Activated naive CD4-positive, alpha-beta T cell treated with anti-CD3 and anti-CD28 coated beads, Interleukin-2, amount 50 U/mL, for 72 hours (primary cell): ENCODE data around the gene EYS. TPM values are rescaled to one million over a fixed set of nuclear protein-coding genes. Genes with fewer than 3 reads are reported as not detected.

Experiments
- ATAC-seq, 2 donors: fragments of 150-1000 bp; cut with Tn5 transposase; 2 replicates each; pipeline ENCODE4 v1.10.0; 2021; ENCODE audit warnings: mild to moderate bottlenecking in 2 of 2, moderate library complexity in 2 of 2
- DNase-seq, 2 donors: peaks; one replicate each; pipeline ENCODE4 v3.0.0; 2021 to 2022; ENCODE audit warnings: low spot score in 2 of 2
- H3K27ac Mint-ChIP-seq, 2 donors: one replicate each; pipeline ENCODE4 v1.8.0; 2022; ENCODE audit warnings: mild to moderate bottlenecking in 2 of 2, mixed read lengths in 2 of 2
- H3K36me3 Mint-ChIP-seq, 2 donors: one replicate each; pipeline ENCODE4 v1.8.0; 2022; ENCODE audit warnings: mixed read lengths in 2 of 2
- H3K9me3 Mint-ChIP-seq, 2 donors: one replicate each; pipeline ENCODE4 v1.8.0; 2022; ENCODE audit warnings: mixed read lengths in 2 of 2
- total RNA-seq, 2 donors: library from RNA; stranded (reverse); gene quantifications; one replicate each; pipeline ENCODE4 v1.2.3, GENCODE V29; 2022

EYS gene
- total RNA-seq: not detected

GRCh38 chr6:65707126-65707826 lies at the start of gene EYS:
Gene EYS (minus strand): TSS chr6:65707226. CDS start chr6:65495410, 211,816 bp downstream.
- ATAC-seq: no peak
- Mint-ChIP-seq H3K36me3 (no peaks in the 10 kb centered on the region), H3K9me3 (peaks cover 10% of the 10 kb centered on the region in 2 donors), H3K27ac (no peak within 1 kb of the TSS)
- DNase-seq: no peak

DNA sequence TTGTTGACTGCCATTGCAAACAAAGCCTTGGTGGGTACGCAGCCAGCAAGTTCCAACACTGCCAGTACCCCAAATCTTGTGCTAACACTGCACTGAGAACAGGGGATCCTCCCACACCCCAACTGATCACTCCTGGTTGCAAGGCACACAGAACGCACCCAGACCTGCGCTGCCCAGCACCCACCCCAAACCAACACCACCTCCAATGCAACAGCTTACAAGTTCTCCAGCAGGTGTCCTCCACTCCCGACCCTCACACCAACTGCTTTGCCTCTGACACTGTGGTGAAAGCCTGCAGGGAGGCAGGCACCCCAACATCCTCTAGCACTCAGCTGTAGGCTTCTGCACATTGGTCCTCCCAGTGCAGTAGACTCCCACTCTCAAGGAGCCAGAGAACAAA lies 39.3 kb upstream of the EYS start:
- Mint-ChIP-seq H3K36me3 (peaks cover 8 to 26% of the 10 kb centered on the region in 2 donors), H3K9me3 (peaks cover 21 to 46% of the 10 kb centered on the region in 2 donors), H3K27ac (no peak overlapping the region)
- no peak for DNase-seq
- no peak for ATAC-seq

DNA sequence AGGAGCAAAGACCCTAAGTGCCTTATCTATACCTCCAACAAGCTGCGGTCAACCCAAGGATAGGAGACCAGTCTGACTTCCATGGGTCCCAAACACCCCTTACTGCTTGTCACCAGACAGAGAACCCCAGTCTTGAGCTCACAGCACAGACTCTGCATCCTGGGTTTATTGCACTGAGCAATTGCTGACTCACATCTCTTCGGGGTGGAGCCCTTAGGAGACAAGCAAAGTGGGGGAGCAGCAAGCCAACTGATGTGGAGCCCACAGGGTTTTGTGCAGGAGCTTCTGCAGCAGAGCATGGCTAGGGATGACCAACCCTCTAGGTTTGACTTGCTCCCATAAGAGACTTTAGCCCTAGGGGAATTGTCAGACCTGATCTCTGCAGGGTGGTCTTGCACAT lies 38.6 kb upstream of the EYS start:
- Mint-ChIP-seq H3K9me3 (peaks cover 17 to 47% of the 10 kb centered on the region in 2 donors), H3K27ac (no peak overlapping the region), H3K36me3 (peaks cover 6 to 26% of the 10 kb centered on the region in 2 donors)
- DNase-seq (no peak), ATAC-seq (no peak)

DNA sequence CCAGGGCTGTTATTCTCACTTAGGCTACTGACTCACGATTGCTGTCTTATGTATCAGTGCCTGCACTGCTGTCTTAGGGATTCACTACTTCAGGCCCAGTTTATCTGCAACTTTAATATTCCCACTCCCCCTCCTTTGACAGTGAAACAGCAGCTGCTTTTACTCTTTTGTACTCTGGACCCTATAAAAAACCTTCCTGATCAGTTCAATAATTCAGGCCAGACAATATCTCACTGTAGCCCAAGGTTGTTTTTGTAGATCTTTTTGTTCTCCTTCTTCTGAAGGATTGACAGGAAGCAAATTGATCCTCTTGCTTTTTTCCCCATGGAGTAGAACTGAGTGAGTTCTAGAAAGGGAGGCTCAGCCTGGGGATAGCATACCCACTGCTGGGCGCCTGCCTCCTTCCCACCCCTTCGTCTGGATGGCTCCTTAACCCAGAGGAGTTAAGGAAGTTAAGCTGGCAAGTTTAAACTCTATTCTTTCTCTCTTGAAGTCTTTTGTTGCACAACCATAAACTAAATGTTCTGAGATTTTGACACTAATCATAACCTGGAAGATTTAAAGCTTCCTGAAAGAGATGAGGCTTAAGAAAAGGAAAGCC lies 22.0 kb upstream of the EYS start:
- H3K9me3 Mint-ChIP-seq: peaks cover 11 to 25% of the 10 kb centered on the region in 2 donors
- no peak overlapping the region for H3K27ac Mint-ChIP-seq
- DNase-seq (no peak), ATAC-seq (no peak)
- no peaks in the 10 kb centered on the region for H3K36me3 Mint-ChIP-seq

GRCh38 chr6:65719101-65719500 lies 12.1 kb upstream of the EYS start:
- H3K9me3 Mint-ChIP-seq: peaks cover 18 to 24% of the 10 kb centered on the region in 2 donors
- no peaks in the 10 kb centered on the region for H3K36me3 Mint-ChIP-seq
- no peak for DNase-seq
- H3K27ac Mint-ChIP-seq: no peak overlapping the region
- no peak for ATAC-seq

DNA sequence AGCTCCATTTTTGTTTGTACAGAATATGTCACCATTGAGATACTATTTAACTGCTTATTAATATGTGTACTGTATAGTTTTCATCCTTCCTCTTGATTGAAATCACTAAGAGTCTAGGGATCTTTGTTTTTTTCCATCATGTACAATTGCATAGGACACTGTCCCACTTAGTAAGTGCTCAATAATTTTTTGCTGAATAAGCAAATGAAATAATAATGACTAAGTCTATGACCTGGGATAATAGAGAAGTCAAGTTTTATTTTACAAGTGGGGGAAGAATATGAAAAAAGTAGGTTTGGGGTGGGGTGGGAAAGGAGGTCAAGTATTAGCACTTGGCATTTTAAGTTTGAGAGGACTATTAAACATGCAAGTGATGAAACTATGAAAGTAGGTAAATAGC lies 4.5 kb upstream of the EYS start:
- DNase-seq (no peak), ATAC-seq (no peak)
- no peaks in the 10 kb centered on the region for H3K36me3 Mint-ChIP-seq
- peaks cover 22 to 23% of the 10 kb centered on the region in 2 donors for H3K9me3 Mint-ChIP-seq
- no peak overlapping the region for H3K27ac Mint-ChIP-seq

DNA sequence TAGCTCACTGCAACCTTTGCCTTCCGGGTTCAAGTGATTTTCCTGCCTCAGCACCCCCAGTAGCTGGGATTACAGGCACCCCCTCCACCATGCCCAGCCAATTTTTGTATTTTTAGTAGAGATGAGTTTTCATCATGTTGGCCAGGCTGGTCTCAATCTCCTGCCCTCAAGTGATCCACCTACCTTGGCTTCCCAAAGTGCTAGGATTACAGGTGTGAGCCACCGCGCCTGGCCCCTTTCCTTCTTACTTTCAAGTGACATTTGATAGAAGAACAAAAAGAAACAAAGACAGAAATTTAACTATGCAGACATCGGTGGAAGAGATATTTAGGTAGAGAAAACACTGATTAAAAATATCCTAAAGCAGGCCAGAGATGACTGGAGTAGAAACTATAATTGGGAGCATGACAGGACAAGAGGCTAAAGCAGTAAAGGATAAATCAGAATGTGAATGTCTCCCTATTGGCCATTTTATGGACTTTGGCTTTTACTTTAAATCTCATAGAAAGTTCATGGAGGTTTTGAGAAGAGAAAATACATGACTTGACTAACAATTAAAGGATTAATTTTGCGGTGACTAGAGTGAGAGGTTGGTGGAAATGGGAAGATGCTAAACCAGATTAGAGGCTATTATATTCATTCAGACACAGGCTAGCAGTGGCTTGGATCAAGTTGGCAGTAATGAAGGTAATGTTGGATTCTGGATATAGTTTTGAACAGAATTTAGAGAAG lies 2.2 kb upstream of the EYS start:
- no peak for ATAC-seq
- no peaks in the 10 kb centered on the region for H3K36me3 Mint-ChIP-seq
- H3K27ac Mint-ChIP-seq: no peak overlapping the region
- no peak for DNase-seq
- H3K9me3 Mint-ChIP-seq: peaks cover 15 to 19% of the 10 kb centered on the region in 2 donors

DNA sequence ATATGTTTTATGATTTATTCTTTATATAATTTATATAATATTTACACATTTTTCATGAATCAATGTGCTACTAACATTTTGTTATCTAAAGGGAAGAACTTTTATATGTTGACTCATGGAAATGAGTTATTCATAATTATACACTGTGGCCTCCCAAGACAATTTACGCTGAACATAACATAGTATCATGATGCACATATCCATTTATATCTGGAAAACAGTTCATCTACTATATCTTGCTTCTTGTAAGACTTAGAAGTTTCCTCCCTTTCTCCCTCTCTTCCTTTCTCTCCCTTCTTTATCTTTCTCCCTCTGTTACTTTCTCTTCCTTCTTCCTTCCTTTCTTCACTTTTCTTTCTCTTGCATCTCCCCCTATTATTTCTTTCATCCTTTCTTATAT lies 1.1 kb upstream of the EYS start:
- H3K9me3 Mint-ChIP-seq: peaks cover 10 to 12% of the 10 kb centered on the region in 2 donors

GRCh38 chr6:65706436-65706835 lies 590 bp downstream of the EYS start:
- ATAC-seq (no peak), DNase-seq (no peak)
- Mint-ChIP-seq H3K36me3 (no peaks in the 10 kb centered on the region), H3K27ac (no peak overlapping the region), H3K9me3 (peaks cover 8 to 10% of the 10 kb centered on the region in 2 donors)

More for the DNA sequence above, 1.1 kb upstream of the EYS start:
- Mint-ChIP-seq H3K36me3 (no peaks in the 10 kb centered on the region), H3K27ac (no peak overlapping the region)
- no peak for ATAC-seq
- DNase-seq: no peak

- Mint-ChIP-seq H3K27ac (no peak overlapping the region), H3K9me3 (peaks cover 0 to 3% of the 10 kb centered on the region in 2 donors), H3K36me3 (no peaks in the 10 kb centered on the region)
- no peak for DNase-seq
- ATAC-seq: no peak
Measured at GRCh38 chr6:65701325-65701724, 5.7 kb downstream of the EYS start.

- no peak for DNase-seq
- Mint-ChIP-seq H3K27ac (no peak overlapping the region), H3K9me3 (peaks cover 0 to 3% of the 10 kb centered on the region in 2 donors), H3K36me3 (no peaks in the 10 kb centered on the region)
- no peak for ATAC-seq
Measured at GRCh38 chr6:65700561-65700960, 6.5 kb downstream of the EYS start.

DNA sequence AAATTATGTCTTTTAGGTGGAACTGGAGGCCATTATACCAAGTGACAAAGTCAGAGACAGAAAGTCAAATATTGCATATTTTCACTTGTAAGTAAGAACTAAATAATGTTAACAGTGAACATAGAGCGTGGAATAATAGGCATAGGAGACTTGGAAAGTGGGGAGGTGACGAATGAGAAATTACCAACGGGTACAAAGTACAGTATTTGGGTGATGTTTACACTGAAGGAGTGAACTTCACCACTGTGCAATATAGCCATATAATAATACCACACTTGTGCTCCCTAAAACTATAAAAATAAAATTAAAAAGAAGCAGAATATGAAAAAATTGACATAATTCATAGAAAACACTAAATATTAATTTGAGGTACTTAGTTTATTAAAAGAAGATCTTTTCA lies 14.9 kb downstream of the EYS start:
- DNase-seq: no peak
- H3K27ac Mint-ChIP-seq: no peak overlapping the region
- no peak for ATAC-seq
- peaks cover 11 to 12% of the 10 kb centered on the region in 2 donors for H3K9me3 Mint-ChIP-seq
- H3K36me3 Mint-ChIP-seq: no peaks in the 10 kb centered on the region

GRCh38 chr6:65680232-65680631 lies 26.8 kb downstream of the EYS start:
- no peak overlapping the region for H3K27ac Mint-ChIP-seq
- DNase-seq: no peak
- H3K36me3 Mint-ChIP-seq: peaks cover 0 to 4% of the 10 kb centered on the region in 2 donors
- ATAC-seq: no peak
- H3K9me3 Mint-ChIP-seq: peaks cover 18 to 19% of the 10 kb centered on the region in 2 donors

DNA sequence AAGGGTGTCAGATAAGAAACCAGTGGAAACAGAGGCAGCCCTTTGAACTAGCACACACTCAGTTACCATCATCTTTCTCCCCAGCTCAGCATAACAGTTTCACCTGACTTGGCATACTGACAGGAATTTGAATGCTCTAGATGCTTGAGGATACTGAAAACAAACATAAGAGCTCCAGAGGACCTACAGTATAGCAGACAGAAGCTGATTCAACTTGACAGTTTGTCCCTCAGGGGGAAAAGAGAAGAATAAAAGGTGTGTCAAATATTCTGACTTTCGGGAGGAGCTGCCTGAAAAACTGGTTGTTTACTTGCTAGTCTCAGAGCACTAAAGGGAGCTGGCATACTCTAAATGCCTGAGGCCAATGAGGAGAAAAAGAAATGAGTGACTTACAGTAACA lies 35.1 kb downstream of the EYS start:
- ATAC-seq (no peak), DNase-seq (no peak)
- H3K36me3 Mint-ChIP-seq: peaks cover 0 to 4% of the 10 kb centered on the region in 2 donors
- H3K27ac Mint-ChIP-seq: no peak overlapping the region
- H3K9me3 Mint-ChIP-seq: peaks cover 33 to 36% of the 10 kb centered on the region in 2 donors

GRCh38 chr6:65667916-65668656 lies 38.9 kb downstream of the EYS start:
- DNase-seq (no peak), ATAC-seq (no peak)
- Mint-ChIP-seq H3K36me3 (peaks cover 0 to 4% of the 10 kb centered on the region in 2 donors), H3K9me3 (peaks cover 19 to 31% of the 10 kb centered on the region in 2 donors), H3K27ac (no peak overlapping the region)

DNA sequence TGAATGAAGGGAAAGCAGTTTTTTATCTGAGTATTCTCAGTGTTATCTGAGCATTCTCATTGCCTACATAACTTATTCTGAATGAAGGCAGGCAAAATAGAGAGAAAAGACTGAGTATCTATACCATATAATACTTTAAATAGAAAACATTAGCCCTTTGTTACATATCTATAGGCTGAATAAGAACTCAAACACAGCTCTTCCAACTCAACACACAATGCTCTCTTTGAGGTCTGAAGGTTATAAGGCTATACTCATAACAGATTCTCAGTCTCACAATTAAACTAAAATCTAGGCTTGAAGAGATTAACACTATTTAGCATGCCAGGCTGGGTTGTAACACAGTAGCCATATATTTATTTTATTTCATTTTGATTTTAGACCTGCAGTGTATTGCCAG lies 56.9 kb downstream of the EYS start:
- ATAC-seq: no peak
- H3K27ac Mint-ChIP-seq: no peak overlapping the region

GRCh38 chr6:65649392-65649791 lies 57.6 kb downstream of the EYS start:
- Mint-ChIP-seq H3K27ac (no peak overlapping the region), H3K36me3 (peaks cover 0 to 11% of the 10 kb centered on the region in 2 donors), H3K9me3 (peaks cover 33 to 35% of the 10 kb centered on the region in 2 donors)
- DNase-seq (no peak), ATAC-seq (no peak)

More for the DNA sequence above, 56.9 kb downstream of the EYS start:
- DNase-seq: no peak
- Mint-ChIP-seq H3K9me3 (peaks cover 31 to 35% of the 10 kb centered on the region in 2 donors), H3K36me3 (peaks cover 0 to 9% of the 10 kb centered on the region in 2 donors)
